ENCODE measurements around the gene ERP44.
A peak's percentile ranks its signal among the peaks of the same experiment; 100 is the strongest.
"Not testable (repeated sequence)": the region's sequence is repeated elsewhere in the genome, so short reads cannot be mapped to it uniquely, and the experiment has no call there.

Gene ERP44

GRCh38 chr9:100014846-100015245 lies 84.0 kb downstream of the ERP44 start:
- H3K4me3 ChIP-seq (ENCODE audit: control insufficient read depth, low read depth, low read length): no peak overlapping the region
- TF ChIP-seq CTCF (conservative IDR thresholded peaks at IDR 0.05; ENCODE audit: control insufficient read depth, insufficient read depth, low read depth, low read length): no peak
- no peak for DNase-seq (ENCODE audit: low read depth)

- no peak overlapping the region for H3K4me3 ChIP-seq (ENCODE audit: control insufficient read depth, low read depth, low read length)
- no peak for TF ChIP-seq CTCF (conservative IDR thresholded peaks at IDR 0.05; ENCODE audit: control insufficient read depth, insufficient read depth, low read depth, low read length)
- DNase-seq (ENCODE audit: low read depth): no peak
These were observed 85.2 kb downstream of the ERP44 start for GRCh38 chr9:100013573-100013972.

- no peak for DNase-seq (ENCODE audit: low read depth)
- TF ChIP-seq CTCF (conservative IDR thresholded peaks at IDR 0.05; ENCODE audit: control insufficient read depth, insufficient read depth, low read depth, low read length): no peak
- no peak overlapping the region for H3K4me3 ChIP-seq (ENCODE audit: control insufficient read depth, low read depth, low read length)
These were observed 86.5 kb downstream of the ERP44 start for GRCh38 chr9:100012279-100012678.

GRCh38 chr9:100011062-100011681 lies 87.6 kb downstream of the ERP44 start:
- peak; percentile 79 for DNase-seq (ENCODE audit: low read depth)
- no peak overlapping the region for H3K4me3 ChIP-seq (ENCODE audit: control insufficient read depth, low read depth, low read length)
- peak; percentile 59 for TF ChIP-seq CTCF (conservative IDR thresholded peaks at IDR 0.05; ENCODE audit: control insufficient read depth, insufficient read depth, low read depth, low read length)

GRCh38 chr9:99999797-100000196 lies 99.0 kb downstream of the ERP44 start:
- TF ChIP-seq CTCF (conservative IDR thresholded peaks at IDR 0.05; ENCODE audit: control insufficient read depth, insufficient read depth, low read depth, low read length): no peak
- no peak overlapping the region for H3K4me3 ChIP-seq (ENCODE audit: control insufficient read depth, low read depth, low read length)
- no peak for DNase-seq (ENCODE audit: low read depth)

GRCh38 chr9:99998866-99999265 lies 99.9 kb downstream of the ERP44 start:
- no peak for TF ChIP-seq CTCF (conservative IDR thresholded peaks at IDR 0.05; ENCODE audit: control insufficient read depth, insufficient read depth, low read depth, low read length)
- H3K4me3 ChIP-seq (ENCODE audit: control insufficient read depth, low read depth, low read length): no peak overlapping the region
- no peak for DNase-seq (ENCODE audit: low read depth)

GRCh38 chr9:99998266-99998665 lies 100.5 kb downstream of the ERP44 start:
- TF ChIP-seq CTCF (conservative IDR thresholded peaks at IDR 0.05; ENCODE audit: control insufficient read depth, insufficient read depth, low read depth, low read length): no peak
- no peak overlapping the region for H3K4me3 ChIP-seq (ENCODE audit: control insufficient read depth, low read depth, low read length)
- DNase-seq (ENCODE audit: low read depth): no peak

GRCh38 chr9:99990508-99990907 lies 108.3 kb downstream of the ERP44 start:
- not testable (repeated sequence) for DNase-seq (ENCODE audit: low read depth); H3K4me3 ChIP-seq (ENCODE audit: control insufficient read depth, low read depth, low read length)
